ENCODE measurements around the gene PREX1.

DNA sequence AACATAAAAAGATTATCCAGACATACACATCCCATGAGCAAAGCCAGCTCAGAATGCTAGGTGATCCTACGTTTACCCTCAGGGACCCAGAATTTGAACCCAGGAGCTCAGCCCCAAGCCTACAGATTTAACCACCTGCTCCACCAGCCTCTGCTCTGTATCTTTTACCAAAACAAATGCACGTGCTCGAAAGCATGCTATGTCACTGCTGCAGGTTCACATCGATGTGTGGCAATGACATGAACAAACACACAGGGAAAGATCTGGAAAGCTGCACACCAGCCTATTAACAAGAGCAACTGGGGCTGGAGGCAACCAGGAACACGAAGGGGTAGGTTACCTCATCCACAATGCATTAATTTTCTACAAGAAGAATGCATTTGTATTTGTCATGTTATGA lies 32.1 kb downstream of the PREX1 start:
- TF ChIP-seq, protein P1, sequence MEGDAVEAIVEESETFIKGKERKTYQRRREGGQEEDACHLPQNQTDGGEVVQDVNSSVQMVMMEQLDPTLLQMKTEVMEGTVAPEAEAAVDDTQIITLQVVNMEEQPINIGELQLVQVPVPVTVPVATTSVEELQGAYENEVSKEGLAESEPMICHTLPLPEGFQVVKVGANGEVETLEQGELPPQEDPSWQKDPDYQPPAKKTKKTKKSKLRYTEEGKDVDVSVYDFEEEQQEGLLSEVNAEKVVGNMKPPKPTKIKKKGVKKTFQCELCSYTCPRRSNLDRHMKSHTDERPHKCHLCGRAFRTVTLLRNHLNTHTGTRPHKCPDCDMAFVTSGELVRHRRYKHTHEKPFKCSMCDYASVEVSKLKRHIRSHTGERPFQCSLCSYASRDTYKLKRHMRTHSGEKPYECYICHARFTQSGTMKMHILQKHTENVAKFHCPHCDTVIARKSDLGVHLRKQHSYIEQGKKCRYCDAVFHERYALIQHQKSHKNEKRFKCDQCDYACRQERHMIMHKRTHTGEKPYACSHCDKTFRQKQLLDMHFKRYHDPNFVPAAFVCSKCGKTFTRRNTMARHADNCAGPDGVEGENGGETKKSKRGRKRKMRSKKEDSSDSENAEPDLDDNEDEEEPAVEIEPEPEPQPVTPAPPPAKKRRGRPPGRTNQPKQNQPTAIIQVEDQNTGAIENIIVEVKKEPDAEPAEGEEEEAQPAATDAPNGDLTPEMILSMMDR (IDR thresholded peaks at IDR 0.05) = no peak
- no peak for TF ChIP-seq POLR2A (IDR thresholded peaks at IDR 0.05)

Measured in prostate gland (tissue), 2 donors.